Panc1 (cell line): ENCODE data around the gene AGRN. TPM values are rescaled to one million over a fixed set of nuclear protein-coding genes. Genes with fewer than 3 reads are reported as not detected.

Experiments
- ATAC-seq: fragments of 200-7000 bp; cut with Tn5 transposase; 2 replicates; pipeline ENCODE4 v1.9.1; 2020; ENCODE audit warnings: mild to moderate bottlenecking, moderate library complexity
- BruUV-seq: library from RNA; stranded (reverse); fragments of 400-500 nt; replicated peaks from 2 replicates; lab custom pipeline; 2021; lab: Mats Ljungman, UMichigan
- CTCF ChIA-PET: fragments of 300-600 bp; sonication (Branson Sonifier 250); formaldehyde crosslinking; loops from one replicate; lab custom pipeline; 2022; ENCODE audit warnings: antibody characterized with exemption; lab: Charles Lee
- POLR2A ChIA-PET: fragments of 300-600 bp; sonication (Branson Sonifier 250); formaldehyde crosslinking; loops from one replicate; lab custom pipeline; 2022; ENCODE audit warnings: antibody characterized with exemption; lab: Charles Lee
- DNase-seq: peaks from one replicate; pipeline ENCODE4 v3.0.0-alpha.2; 2010; ENCODE audit warnings: low read depth, low spot score
- H3K27ac ChIP-seq: 2 replicates; pipeline ENCODE4 v1.5.1; 2011; ENCODE audit warnings: mild to moderate bottlenecking, low read length, inconsistent platforms
- H3K27me3 ChIP-seq: fragments of 200-500 bp; sonication (Bioruptor generic); 2 replicates; pipeline ENCODE4 v1.6.0; 2014; ENCODE audit warnings: low read length, inconsistent platforms; ENCODE audit not compliant: control insufficient read depth, insufficient read depth
- H3K36me3 ChIP-seq: fragments of 200-500 bp; sonication (Bioruptor generic); 2 replicates; pipeline ENCODE4 v1.5.1; 2014; ENCODE audit warnings: inconsistent platforms, mild to moderate bottlenecking, low read length, moderate library complexity; ENCODE audit not compliant: control insufficient read depth, insufficient read depth
- H3K4me1 ChIP-seq: 2 replicates; pipeline ENCODE4 v1.5.1; 2011; ENCODE audit warnings: inconsistent platforms, mild to moderate bottlenecking, low read length, moderate library complexity; ENCODE audit not compliant: control insufficient read depth, insufficient read depth
- H3K4me3 ChIP-seq, 2 experiments: 2 replicates each; pipeline ENCODE4 v1.5.1; 2011 to 2012; ENCODE audit warnings: low read depth in 2 of 2, low read length in 2 of 2, mild to moderate bottlenecking in 2 of 2, inconsistent platforms in 1 of 2, moderate library complexity in 1 of 2
- H3K9me3 ChIP-seq: fragments of 200-500 bp; sonication (Bioruptor generic); 2 replicates; pipeline ENCODE4 v1.5.1; 2014; ENCODE audit warnings: low read depth, mild to moderate bottlenecking, inconsistent platforms, low read length, moderate library complexity; ENCODE audit not compliant: control insufficient read depth, insufficient read depth
- POLR2AphosphoS5 ChIP-seq: IDR thresholded peaks from 2 replicates; pipeline ENCODE4 v1.6.1; 2012; ENCODE audit warnings: mild to moderate bottlenecking, low read depth, low read length, moderate library complexity
- SIN3A ChIP-seq: IDR thresholded peaks from 2 replicates; pipeline ENCODE4 v1.6.1; 2012; ENCODE audit warnings: low read depth, mild to moderate bottlenecking, low read length, moderate library complexity, borderline replicate concordance; ENCODE audit not compliant: insufficient read depth
- TCF7L2 ChIP-seq: IDR thresholded peaks from 2 replicates; pipeline ENCODE4 v1.6.1; 2011; ENCODE audit warnings: mild to moderate bottlenecking, low read depth, low read length, inconsistent platforms
- in situ Hi-C: cut with HindIII; loops from 2 replicates; pipeline ENCODE4 v1.10.0; 2016; ENCODE audit warnings: low sequenced_read_pairs, low pct_unique_long_range_greater_than_20kb
- intact Hi-C: fragments of 100-400 bp; cut with micrococcal nuclease; formaldehyde crosslinking; loops from one replicate; pipeline ENCODE4 v1.10.0; 2022; ENCODE audit not compliant: unreplicated experiment
- total RNA-seq: library from RNA; stranded (reverse); gene quantifications from one replicate; pipeline ENCODE4 v1.2.1, GENCODE V29; 2021; ENCODE audit not compliant: unreplicated experiment
- TF ChIP-seq, protein P1 (sequence below), 2 experiments: IDR thresholded peaks; 2 replicates each; pipeline ENCODE4 v1.6.1; 2011 to 2012; ENCODE audit warnings: low read depth in 2 of 2, control low read depth in 1 of 2, low read length in 1 of 2, mild to moderate bottlenecking in 1 of 2, moderate library complexity in 1 of 2; ENCODE audit not compliant: insufficient read depth in 1 of 2
- TF ChIP-seq, protein P2 (sequence below): fragments of 450-650 bp; IDR thresholded peaks from 2 replicates; pipeline ENCODE4 v1.5.1; 2017; ENCODE audit warnings: mild to moderate bottlenecking

AGRN gene
- total RNA-seq, 1 experiment from 2014 or later, result 153 TPM

DNA sequence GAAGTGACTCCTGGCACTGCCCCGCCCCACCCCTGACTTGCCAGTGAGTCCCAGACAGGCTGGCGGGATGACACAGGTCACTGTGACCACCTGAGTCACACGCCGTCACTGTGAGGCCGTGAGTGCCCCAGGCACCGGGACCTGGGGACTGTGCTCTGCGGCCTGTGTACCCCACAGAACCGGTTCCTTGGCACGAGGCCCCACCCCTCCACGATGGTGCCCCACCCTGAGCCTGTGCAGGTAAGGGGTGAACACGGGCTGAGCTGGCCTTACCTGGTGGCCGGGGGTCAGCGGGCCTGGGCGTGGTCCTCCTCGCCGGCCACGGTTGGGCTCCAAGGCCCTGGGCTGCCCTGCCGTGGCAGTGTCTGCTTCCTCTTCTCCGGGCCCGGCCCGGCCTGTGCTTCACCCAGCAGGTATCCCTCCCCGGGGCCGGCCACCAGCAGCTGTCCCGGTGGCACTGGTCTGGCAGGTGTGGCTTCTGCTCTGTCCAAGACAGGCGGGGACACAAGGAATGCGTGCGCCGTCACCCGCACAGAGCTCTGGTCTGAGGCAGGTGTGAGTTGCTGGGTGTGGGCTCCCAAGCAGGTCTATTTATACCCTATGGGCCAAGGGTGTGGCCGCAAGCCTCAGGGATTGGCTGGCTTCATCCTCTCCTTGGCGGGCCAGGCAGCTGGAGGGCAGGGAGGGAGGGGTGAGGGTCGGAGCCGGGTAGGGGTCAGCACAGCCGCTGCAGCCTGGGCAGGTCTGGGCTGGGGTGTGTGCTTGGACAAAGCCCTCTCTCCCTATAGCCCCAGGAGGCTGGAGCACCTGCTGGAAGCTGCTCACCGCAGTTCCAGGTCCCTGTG lies 54.0 kb downstream of the AGRN start, which contains the start of gene RNF223:
Gene RNF223 (minus strand): TSS at position 564 of the 845 bp plus-strand sequence. CDS start 1,740 bp downstream, outside the sequence.
- DNase-seq (no peak), ATAC-seq (peak; percentile 11)
- Histone ChIP-seq H3K27me3 (no peaks in the 10 kb centered on the region), H3K9me3 (no peaks in the 10 kb centered on the region), H3K36me3 (no peaks in the 10 kb centered on the region), H3K27ac (no peak within 1 kb of the TSS), H3K4me3 (no peak within 1 kb of the TSS), H3K4me1 (peaks cover 14% of the 10 kb centered on the region)
- TF ChIP-seq, protein P1, sequence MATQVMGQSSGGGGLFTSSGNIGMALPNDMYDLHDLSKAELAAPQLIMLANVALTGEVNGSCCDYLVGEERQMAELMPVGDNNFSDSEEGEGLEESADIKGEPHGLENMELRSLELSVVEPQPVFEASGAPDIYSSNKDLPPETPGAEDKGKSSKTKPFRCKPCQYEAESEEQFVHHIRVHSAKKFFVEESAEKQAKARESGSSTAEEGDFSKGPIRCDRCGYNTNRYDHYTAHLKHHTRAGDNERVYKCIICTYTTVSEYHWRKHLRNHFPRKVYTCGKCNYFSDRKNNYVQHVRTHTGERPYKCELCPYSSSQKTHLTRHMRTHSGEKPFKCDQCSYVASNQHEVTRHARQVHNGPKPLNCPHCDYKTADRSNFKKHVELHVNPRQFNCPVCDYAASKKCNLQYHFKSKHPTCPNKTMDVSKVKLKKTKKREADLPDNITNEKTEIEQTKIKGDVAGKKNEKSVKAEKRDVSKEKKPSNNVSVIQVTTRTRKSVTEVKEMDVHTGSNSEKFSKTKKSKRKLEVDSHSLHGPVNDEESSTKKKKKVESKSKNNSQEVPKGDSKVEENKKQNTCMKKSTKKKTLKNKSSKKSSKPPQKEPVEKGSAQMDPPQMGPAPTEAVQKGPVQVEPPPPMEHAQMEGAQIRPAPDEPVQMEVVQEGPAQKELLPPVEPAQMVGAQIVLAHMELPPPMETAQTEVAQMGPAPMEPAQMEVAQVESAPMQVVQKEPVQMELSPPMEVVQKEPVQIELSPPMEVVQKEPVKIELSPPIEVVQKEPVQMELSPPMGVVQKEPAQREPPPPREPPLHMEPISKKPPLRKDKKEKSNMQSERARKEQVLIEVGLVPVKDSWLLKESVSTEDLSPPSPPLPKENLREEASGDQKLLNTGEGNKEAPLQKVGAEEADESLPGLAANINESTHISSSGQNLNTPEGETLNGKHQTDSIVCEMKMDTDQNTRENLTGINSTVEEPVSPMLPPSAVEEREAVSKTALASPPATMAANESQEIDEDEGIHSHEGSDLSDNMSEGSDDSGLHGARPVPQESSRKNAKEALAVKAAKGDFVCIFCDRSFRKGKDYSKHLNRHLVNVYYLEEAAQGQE (IDR thresholded peaks at IDR 0.05; ENCODE audit: insufficient read depth in 1 of 2, low read depth in 2 of 2, low read length in 1 of 2), result no peak
- TF ChIP-seq TCF7L2 (no peak), POLR2AphosphoS5 (no peak), SIN3A (no peak)
- TF ChIP-seq, protein P2, sequence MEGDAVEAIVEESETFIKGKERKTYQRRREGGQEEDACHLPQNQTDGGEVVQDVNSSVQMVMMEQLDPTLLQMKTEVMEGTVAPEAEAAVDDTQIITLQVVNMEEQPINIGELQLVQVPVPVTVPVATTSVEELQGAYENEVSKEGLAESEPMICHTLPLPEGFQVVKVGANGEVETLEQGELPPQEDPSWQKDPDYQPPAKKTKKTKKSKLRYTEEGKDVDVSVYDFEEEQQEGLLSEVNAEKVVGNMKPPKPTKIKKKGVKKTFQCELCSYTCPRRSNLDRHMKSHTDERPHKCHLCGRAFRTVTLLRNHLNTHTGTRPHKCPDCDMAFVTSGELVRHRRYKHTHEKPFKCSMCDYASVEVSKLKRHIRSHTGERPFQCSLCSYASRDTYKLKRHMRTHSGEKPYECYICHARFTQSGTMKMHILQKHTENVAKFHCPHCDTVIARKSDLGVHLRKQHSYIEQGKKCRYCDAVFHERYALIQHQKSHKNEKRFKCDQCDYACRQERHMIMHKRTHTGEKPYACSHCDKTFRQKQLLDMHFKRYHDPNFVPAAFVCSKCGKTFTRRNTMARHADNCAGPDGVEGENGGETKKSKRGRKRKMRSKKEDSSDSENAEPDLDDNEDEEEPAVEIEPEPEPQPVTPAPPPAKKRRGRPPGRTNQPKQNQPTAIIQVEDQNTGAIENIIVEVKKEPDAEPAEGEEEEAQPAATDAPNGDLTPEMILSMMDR, result no peak
- ChIA-PET POLR2A (no interaction called here), CTCF (no interaction called here)
- in situ Hi-C loops (no loop called here), intact Hi-C loops (no loop called here)
- BruUV-seq, result no TSS peak

DNA sequence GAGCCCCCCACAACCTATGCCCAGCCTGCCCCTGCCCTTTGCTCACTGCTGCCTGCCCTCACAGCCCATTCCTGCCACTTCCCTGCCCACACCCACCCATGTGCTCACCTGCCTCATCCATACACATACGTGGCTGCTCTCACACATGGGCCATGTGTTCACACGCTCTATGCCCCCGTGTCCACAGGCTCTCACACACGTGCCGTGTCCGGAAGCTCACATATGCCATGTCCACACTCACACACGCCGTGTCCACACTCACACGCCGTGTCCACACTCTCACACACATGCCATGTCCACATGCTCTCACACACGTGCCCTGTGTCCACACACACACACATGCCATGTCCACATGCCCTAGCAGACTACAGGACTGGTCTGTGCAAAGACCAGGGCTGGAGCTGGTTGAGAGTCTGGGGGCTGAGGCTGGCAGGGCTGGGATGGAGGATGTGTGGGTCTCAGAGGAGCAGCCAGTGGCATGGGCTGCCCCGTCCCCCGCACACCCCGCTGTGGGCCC lies 54.8 kb downstream of the AGRN start:
- Histone ChIP-seq H3K27ac (no peak overlapping the region), H3K27me3 (no peaks in the 10 kb centered on the region), H3K4me1 (peaks cover 12% of the 10 kb centered on the region), H3K9me3 (no peaks in the 10 kb centered on the region), H3K4me3 (no peak overlapping the region), H3K36me3 (no peaks in the 10 kb centered on the region)
- ATAC-seq (no peak), DNase-seq (no peak)
- no peak for TF ChIP-seq POLR2AphosphoS5
- TF ChIP-seq TCF7L2, result no peak
- TF ChIP-seq, protein P1 (IDR thresholded peaks at IDR 0.05; ENCODE audit: insufficient read depth in 1 of 2, low read depth in 2 of 2, low read length in 1 of 2), result no peak
- TF ChIP-seq, protein P2, result no peak
- no peak for TF ChIP-seq SIN3A
- in situ Hi-C loops (no loop called here), intact Hi-C loops (no loop called here)
- BruUV-seq, result no TSS peak
- ChIA-PET POLR2A (no interaction called here), CTCF (no interaction called here)
